Natural killer cell (primary cell): Measurements from ENCODE around the gene CDC73. TPM values are rescaled to one million over a fixed set of nuclear protein-coding genes. Genes with fewer than 3 reads are reported as not detected.

Source experiments
- ATAC-seq, 3 donors: fragments of 150-1000 bp in 2 of 3; fragments of 200-7000 bp in 1 of 3; cut with Tn5 transposase; 1 replicate in 1 of 3; 2 replicates in 2 of 3; pipeline ENCODE4 v1.10.0; 2021; ENCODE audit warnings: mild to moderate bottlenecking in 2 of 3, moderate library complexity in 2 of 3
- DNase-seq, 2 donors: peaks; one replicate each; pipeline versions ENCODE4 v3.0.0 to v3.0.0-alpha.2; 2013 to 2021; ENCODE audit warnings: mixed read lengths in 1 of 2
- H3K27ac ChIP-seq: one replicate; pipeline ENCODE4 v1.5.1; 2013; ENCODE audit warnings: mild to moderate bottlenecking, low read length
- H3K27me3 ChIP-seq: one replicate; pipeline ENCODE4 v1.6.1; 2013; ENCODE audit warnings: low read length; ENCODE audit not compliant: control insufficient read depth, insufficient read depth
- H3K36me3 ChIP-seq: one replicate; pipeline ENCODE4 v1.6.1; 2013; ENCODE audit warnings: low read length; ENCODE audit not compliant: control insufficient read depth, insufficient read depth
- H3K4me1 ChIP-seq: one replicate; pipeline ENCODE4 v1.6.1; 2013; ENCODE audit warnings: low read length; ENCODE audit not compliant: control insufficient read depth, insufficient read depth
- H3K4me3 ChIP-seq: one replicate; pipeline ENCODE4 v1.5.1; 2013; ENCODE audit warnings: low read length
- H3K9me3 ChIP-seq: one replicate; pipeline ENCODE4 v1.6.1; 2013; ENCODE audit warnings: low read length; ENCODE audit not compliant: control insufficient read depth, insufficient read depth
- H3K27ac Mint-ChIP-seq, 2 donors: one replicate each; pipeline ENCODE4 v1.8.0; 2022; ENCODE audit warnings: mild to moderate bottlenecking in 2 of 2, mixed read lengths in 2 of 2, moderate library complexity in 1 of 2
- H3K27me3 Mint-ChIP-seq, 2 donors: one replicate each; pipeline ENCODE4 v1.8.0; 2022; ENCODE audit warnings: low read depth in 2 of 2, mixed read lengths in 2 of 2
- H3K36me3 Mint-ChIP-seq: one replicate; pipeline ENCODE4 v1.8.0; 2022; ENCODE audit warnings: mixed read lengths
- H3K4me1 Mint-ChIP-seq, 2 donors: one replicate each; pipeline ENCODE4 v1.8.0; 2022; ENCODE audit warnings: mixed read lengths in 2 of 2
- H3K4me3 Mint-ChIP-seq: one replicate; pipeline ENCODE4 v1.8.0; 2022; ENCODE audit warnings: mild to moderate bottlenecking, moderate library complexity, mixed read lengths
- H3K9me3 Mint-ChIP-seq, 2 donors: one replicate each; pipeline ENCODE4 v1.8.0; 2022; ENCODE audit warnings: mixed read lengths in 2 of 2
- CTCF ChIP-seq: fragments of 200-600 bp; IDR thresholded peaks from one replicate; pipeline ENCODE4 v1.8.0; 2022; ENCODE audit warnings: antibody characterized with exemption
- WGBS: methylation state at CpG from one replicate; pipeline ENCODE4 v1.1.7; 2013; ENCODE audit warnings: missing lambda C conversion rate; ENCODE audit not compliant: insufficient coverage; 5-methylcytosine and 5-hydroxymethylcytosine counted together
- intact Hi-C: fragments of 100-400 bp; cut with micrococcal nuclease; formaldehyde crosslinking; loops from one replicate; pipeline ENCODE4 v1.14.2; 2022
- total RNA-seq, 4 donors: library from RNA; stranded (reverse); fragments of 120-200 nt in 1 of 4; gene quantifications; one replicate each; pipeline versions ENCODE4 v1.2.3 to v1.2.4, GENCODE V29; 2013 to 2022

Gene CDC73
- total RNA-seq, 3 donors from 2014 or later (not counting 1 experiment from before 2014, with no cell fraction given), result 73.2 to 86.0 (median 82.6) TPM

- no peak overlapping the region for H3K27ac Mint-ChIP-seq
- ATAC-seq (no peak), DNase-seq (no peak)
- peaks cover 3% of the 10 kb centered on the region for H3K36me3 Mint-ChIP-seq
- Histone ChIP-seq H3K36me3 (peaks cover 69% of the 10 kb centered on the region), H3K9me3 (no peaks in the 10 kb centered on the region), H3K27me3 (no peaks in the 10 kb centered on the region), H3K27ac (no peak overlapping the region), H3K4me3 (no peak overlapping the region), H3K4me1 (no peaks in the 10 kb centered on the region)
- H3K9me3 Mint-ChIP-seq, result no peaks in the 10 kb centered on the region
- H3K4me1 Mint-ChIP-seq, result peaks cover 0 to 11% of the 10 kb centered on the region in 2 donors
- no peaks in the 10 kb centered on the region for H3K27me3 Mint-ChIP-seq
- WGBS, result no CpG with 5 or more reads among the region's 1 CpG
- no peak for TF ChIP-seq CTCF
- H3K4me3 Mint-ChIP-seq, result no peak overlapping the region
- intact Hi-C loops, result no loop called here
Measured at GRCh38 chr1:193144999-193145398, 23.2 kb downstream of the CDC73 start.

GRCh38 chr1:193156117-193156821, 34.4 kb downstream of the CDC73 start:
- H3K27ac ChIP-seq, result no peak overlapping the region
- ATAC-seq (no peak), DNase-seq (no peak)
- Mint-ChIP-seq H3K9me3 (no peaks in the 10 kb centered on the region), H3K36me3 (peaks cover 6% of the 10 kb centered on the region), H3K4me1 (peaks cover 14 to 25% of the 10 kb centered on the region in 2 donors), H3K27ac (peak overlapping the region; percentile 0 to 4), H3K27me3 (no peaks in the 10 kb centered on the region), H3K4me3 (no peak overlapping the region)
- no peak overlapping the region for H3K4me3 ChIP-seq
- WGBS, result 100% methylated on average over 1 of the region's 3 CpGs
- no peak for TF ChIP-seq CTCF
- H3K9me3 ChIP-seq, result no peaks in the 10 kb centered on the region
- no peaks in the 10 kb centered on the region for H3K27me3 ChIP-seq
- peaks cover 39% of the 10 kb centered on the region for H3K36me3 ChIP-seq
- no peaks in the 10 kb centered on the region for H3K4me1 ChIP-seq
- intact Hi-C loops, result no loop called here

DNA sequence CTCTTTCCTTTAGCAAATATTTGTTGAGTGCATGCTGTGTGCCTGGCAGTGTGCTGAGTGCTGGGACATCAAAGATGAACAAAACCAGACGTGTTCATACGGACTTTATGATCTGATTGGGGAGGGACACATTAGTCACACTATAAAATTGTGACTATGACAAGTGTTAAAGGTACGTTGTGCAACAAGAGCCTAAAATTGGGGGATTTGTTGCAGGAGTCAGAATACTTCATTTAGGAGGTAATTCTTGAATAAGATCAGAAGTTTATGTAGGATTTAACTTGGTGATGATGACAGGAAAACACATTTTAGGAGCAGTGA, 35.0 kb downstream of the CDC73 start:
- intact Hi-C loops, result no loop called here
- no peak for TF ChIP-seq CTCF

GRCh38 chr1:193157360-193157759, 35.5 kb downstream of the CDC73 start:
- TF ChIP-seq CTCF, result no peak
- peaks cover 32% of the 10 kb centered on the region for H3K36me3 ChIP-seq
- peaks cover 14 to 25% of the 10 kb centered on the region in 2 donors for H3K4me1 Mint-ChIP-seq
- H3K4me3 Mint-ChIP-seq, result no peak overlapping the region
- DNase-seq, result no peak
- 95% methylated on average over 1 of the region's 2 CpGs for WGBS
- ATAC-seq, result no peak
- no peak overlapping the region for H3K27ac ChIP-seq
- peak overlapping the region in 1 of 2 donors; percentile 5 for H3K27ac Mint-ChIP-seq
- intact Hi-C loops, result no loop called here
- H3K27me3 Mint-ChIP-seq, result no peaks in the 10 kb centered on the region
- no peaks in the 10 kb centered on the region for H3K27me3 ChIP-seq
- H3K9me3 Mint-ChIP-seq, result no peaks in the 10 kb centered on the region
- no peaks in the 10 kb centered on the region for H3K4me1 ChIP-seq
- no peak overlapping the region for H3K4me3 ChIP-seq
- no peaks in the 10 kb centered on the region for H3K9me3 ChIP-seq
- peaks cover 3% of the 10 kb centered on the region for H3K36me3 Mint-ChIP-seq

More for the DNA sequence above, 35.0 kb downstream of the CDC73 start:
- Histone ChIP-seq H3K9me3 (no peaks in the 10 kb centered on the region), H3K4me3 (no peak overlapping the region), H3K4me1 (no peaks in the 10 kb centered on the region), H3K36me3 (peaks cover 37% of the 10 kb centered on the region), H3K27ac (no peak overlapping the region), H3K27me3 (no peaks in the 10 kb centered on the region)
- Mint-ChIP-seq H3K4me3 (no peak overlapping the region), H3K36me3 (peaks cover 6% of the 10 kb centered on the region), H3K4me1 (peaks cover 14 to 25% of the 10 kb centered on the region in 2 donors), H3K27me3 (no peaks in the 10 kb centered on the region), H3K27ac (peak overlapping the region; percentile 0 to 4), H3K9me3 (no peaks in the 10 kb centered on the region)
- no peak for DNase-seq
- 93% methylated on average over 3 of the region's 3 CpGs for whole genome bisulfite sequencing
- no peak for ATAC-seq
